ENCODE measurements around the gene KLRC3. TPM values are rescaled to one million over a fixed set of nuclear protein-coding genes. Genes with fewer than 3 reads are reported as not detected.
"Not testable (repeated sequence)": the region's sequence is repeated elsewhere in the genome, so short reads cannot be mapped to it uniquely, and the experiment has no call there.

Gene KLRC3
- total RNA-seq, 4 donors from 2014 or later: not detected

DNA sequence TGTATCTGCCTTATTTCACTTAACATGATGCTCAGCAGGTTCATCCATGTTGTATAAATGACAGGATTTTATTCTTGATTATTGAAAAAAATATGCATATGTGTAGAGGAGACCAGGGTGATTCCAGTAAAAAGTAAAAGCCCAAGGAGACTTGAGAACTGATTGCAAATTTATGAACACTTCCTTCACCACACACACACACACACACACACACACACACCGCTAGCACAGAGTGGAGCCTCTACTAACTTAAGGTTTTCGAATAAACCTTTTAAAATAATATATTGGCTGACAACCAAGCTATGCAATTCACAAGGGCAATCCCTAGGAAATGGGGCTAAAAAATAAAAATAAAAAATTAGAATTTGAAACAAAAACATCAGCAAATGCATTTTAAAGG is 22.2 kb downstream of the KLRC3 start:
- intact Hi-C loops (cut with DNase I; ENCODE audit: low total_unique reads): no loop called here
- no peak for DNase-seq (ENCODE audit: low spot score in 2 of 2)
- TF ChIP-seq CTCF (IDR thresholded peaks at IDR 0.05) (no peak), POLR2A (IDR thresholded peaks at IDR 0.05) (no peak)
- WGBS, 2 donors: 85 to 92% methylated on average over 2 of the region's 2 CpGs
- H3K4me3 ChIP-seq (ENCODE audit: low read depth, poor library complexity, severe bottlenecking): no peak overlapping the region

GRCh38 chr12:10397296-10397695 is 23.1 kb downstream of the KLRC3 start:
- TF ChIP-seq POLR2A (IDR thresholded peaks at IDR 0.05) (no peak), CTCF (IDR thresholded peaks at IDR 0.05) (no peak)
- no peak overlapping the region for H3K4me3 ChIP-seq (ENCODE audit: low read depth, poor library complexity, severe bottlenecking)
- intact Hi-C loops (cut with DNase I; ENCODE audit: low total_unique reads): no loop called here
- DNase-seq (ENCODE audit: low spot score in 2 of 2): no peak
- 58 to 65% methylated on average over 2 of the region's 2 CpGs for WGBS, 2 donors

- intact Hi-C loops (cut with DNase I; ENCODE audit: low total_unique reads): not testable (repeated sequence)
Measured at GRCh38 chr12:10396176-10396575, 24.2 kb downstream of the KLRC3 start.

DNA sequence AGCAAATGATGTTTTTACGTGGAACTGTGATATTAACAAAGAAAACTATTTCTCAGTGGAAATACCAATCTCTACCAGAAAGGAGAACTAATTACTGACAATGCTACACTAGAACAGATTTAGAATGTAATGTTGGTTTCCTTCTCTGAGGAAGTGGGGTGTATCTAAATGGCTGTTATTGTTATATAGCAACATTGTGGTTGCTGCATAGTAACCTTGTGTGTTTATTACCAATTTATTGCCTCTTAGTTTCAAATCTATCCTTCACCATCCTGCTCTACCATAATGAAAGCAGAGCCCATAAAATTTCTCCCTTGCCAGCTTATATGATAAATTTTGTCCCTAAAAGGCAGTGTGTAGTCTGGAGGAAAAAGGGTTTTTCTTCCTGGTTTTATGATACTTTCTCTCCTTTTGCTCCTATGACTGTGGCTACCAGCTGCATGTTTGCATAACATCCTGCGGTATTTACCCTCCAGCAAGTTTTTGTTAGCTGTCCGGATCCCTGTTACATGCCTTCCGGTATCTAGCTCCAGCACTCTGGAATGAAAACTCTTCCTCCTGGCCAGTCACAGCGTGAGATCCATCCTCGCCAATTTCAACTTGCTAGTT is 24.9 kb downstream of the KLRC3 start:
- TF ChIP-seq POLR2A (IDR thresholded peaks at IDR 0.05): no peak
- peak in 1 of 2 donors; percentile 43 for DNase-seq (ENCODE audit: low spot score in 2 of 2)
- intact Hi-C loops (cut with DNase I; ENCODE audit: low total_unique reads): no loop called here
- WGBS, 2 donors: 19 to 30% methylated on average over 6 of the region's 6 CpGs
- H3K4me3 ChIP-seq (ENCODE audit: low read depth, poor library complexity, severe bottlenecking): no peak overlapping the region

More at GRCh38 chr12:10396176-10396575, 24.2 kb downstream of the KLRC3 start:
- 80 to 91% methylated on average over 15 of the region's 15 CpGs for whole genome bisulfite sequencing, 2 donors
- DNase-seq (ENCODE audit: low spot score in 2 of 2); H3K4me3 ChIP-seq (ENCODE audit: low read depth, poor library complexity, severe bottlenecking): not testable (repeated sequence)

DNA sequence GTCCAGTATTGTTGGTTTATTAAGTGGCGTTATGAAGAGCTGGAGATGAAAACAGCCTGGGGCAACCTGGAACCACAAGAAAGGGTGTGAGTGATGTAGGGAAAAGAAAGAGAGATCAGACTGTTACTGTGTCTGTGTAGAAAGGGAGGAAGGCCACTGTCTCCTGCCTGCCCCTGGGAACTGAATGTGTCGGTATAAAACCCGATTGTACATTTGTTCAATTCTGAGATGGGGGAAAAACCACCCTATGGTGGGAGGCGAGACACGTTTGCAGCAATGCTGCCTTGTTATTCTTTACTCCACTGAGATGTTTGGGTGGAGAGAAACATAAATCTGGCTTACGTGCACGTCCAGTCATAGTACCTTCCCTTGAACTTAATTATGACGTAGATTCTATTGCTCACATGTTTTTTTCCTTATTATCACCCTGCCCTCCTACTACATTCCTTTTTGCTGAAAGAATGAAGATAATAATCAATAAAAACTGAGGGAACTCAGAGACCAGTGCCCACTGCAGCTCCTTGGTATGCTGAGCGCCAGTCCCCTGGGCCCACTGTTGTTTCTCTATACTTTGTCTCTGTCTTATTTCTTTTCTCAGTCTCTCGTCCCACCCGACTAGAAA is 25.8 kb downstream of the KLRC3 start:
- WGBS, 2 donors: 75 to 76% methylated on average over 11 of the region's 11 CpGs
- H3K4me3 ChIP-seq (ENCODE audit: low read depth, poor library complexity, severe bottlenecking); intact Hi-C loops (cut with DNase I; ENCODE audit: low total_unique reads); DNase-seq (ENCODE audit: low spot score in 2 of 2): not testable (repeated sequence)

DNA sequence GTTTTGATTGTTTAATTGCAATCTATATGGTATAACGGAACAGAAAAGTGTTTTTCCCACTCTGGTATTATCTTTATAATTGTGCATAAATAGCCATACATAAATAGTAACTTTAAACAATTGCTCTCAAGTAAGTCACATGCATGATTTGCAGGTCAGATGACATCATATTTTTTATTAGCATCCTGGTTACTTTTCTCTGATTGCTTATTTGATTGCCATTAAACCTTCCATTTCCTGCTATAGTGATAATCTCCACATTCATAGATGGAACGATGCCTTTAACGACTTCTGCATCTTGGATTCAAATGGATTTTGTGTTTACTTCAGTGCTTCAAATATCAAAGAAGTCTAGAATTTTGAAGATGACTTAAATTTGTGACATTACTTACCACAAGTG is 27.1 kb downstream of the KLRC3 start:
- TF ChIP-seq POLR2A (IDR thresholded peaks at IDR 0.05): no peak
- no peak for TF ChIP-seq CTCF (IDR thresholded peaks at IDR 0.05)
- no peak overlapping the region for H3K4me3 ChIP-seq (ENCODE audit: low read depth, poor library complexity, severe bottlenecking)
- intact Hi-C loops (cut with DNase I; ENCODE audit: low total_unique reads): no loop called here
- WGBS, 2 donors: 51 to 54% methylated on average over 3 of the region's 3 CpGs
- no peak for DNase-seq (ENCODE audit: low spot score in 2 of 2)

GRCh38 chr12:10392394-10392930 is 27.9 kb downstream of the KLRC3 start:
- TF ChIP-seq CTCF (IDR thresholded peaks at IDR 0.05) (no peak), POLR2A (IDR thresholded peaks at IDR 0.05) (no peak)
- peak; percentile 80 to 90 for DNase-seq (ENCODE audit: low spot score in 2 of 2)
- no peak overlapping the region for H3K4me3 ChIP-seq (ENCODE audit: low read depth, poor library complexity, severe bottlenecking)
- intact Hi-C loops (cut with DNase I; ENCODE audit: low total_unique reads): no loop called here
- 34 to 38% methylated on average over 7 of the region's 7 CpGs for WGBS, 2 donors

GRCh38 chr12:10390991-10391390 is 29.4 kb downstream of the KLRC3 start:
- DNase-seq (ENCODE audit: low spot score in 2 of 2); intact Hi-C loops (cut with DNase I; ENCODE audit: low total_unique reads); H3K4me3 ChIP-seq (ENCODE audit: low read depth, poor library complexity, severe bottlenecking): not testable (repeated sequence)
- 92 to 96% methylated on average over 7 of the region's 7 CpGs for WGBS, 2 donors

All from lower leg skin (tissue), 4 donors.